HG03442 (cell line): ENCODE data around the gene STON2.

Experiments
- ATAC-seq: cut with Tn5 transposase; IDR thresholded peaks from one replicate; pipeline ENCODE4 v1.9.1; 2021; ENCODE audit warnings: mild to moderate bottlenecking, moderate library complexity; ENCODE audit not compliant: unreplicated experiment

The STON2 gene

GRCh38 chr14:81340201-81340600 lies 59.9 kb downstream of the STON2 start:
- no peak for ATAC-seq

- ATAC-seq = no peak
These were observed 63.1 kb downstream of the STON2 start for GRCh38 chr14:81337073-81337472.

- ATAC-seq = no peak
These were observed 64.1 kb downstream of the STON2 start for GRCh38 chr14:81336009-81336408.

DNA sequence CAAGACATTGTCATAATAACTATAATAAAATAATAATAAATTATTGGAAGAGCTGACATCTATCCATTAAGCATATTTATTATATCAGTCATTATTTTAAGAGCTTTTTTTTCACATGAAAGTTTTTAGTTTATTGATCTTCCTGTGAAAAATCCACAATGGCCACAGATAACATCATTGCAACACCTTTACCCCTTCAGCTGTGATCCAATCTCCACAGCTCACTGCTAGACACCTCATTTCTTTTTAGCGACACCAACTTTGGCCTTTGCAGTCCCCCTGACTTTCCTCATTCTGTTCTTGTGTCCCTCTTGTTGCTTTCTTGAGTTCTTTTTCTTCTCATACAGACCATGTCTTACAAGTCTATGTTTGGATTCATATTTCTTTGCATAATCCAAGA lies 67.4 kb downstream of the STON2 start:
- no peak for ATAC-seq

- ATAC-seq = no peak
These were observed 68.7 kb downstream of the STON2 start for GRCh38 chr14:81331229-81332021.

DNA sequence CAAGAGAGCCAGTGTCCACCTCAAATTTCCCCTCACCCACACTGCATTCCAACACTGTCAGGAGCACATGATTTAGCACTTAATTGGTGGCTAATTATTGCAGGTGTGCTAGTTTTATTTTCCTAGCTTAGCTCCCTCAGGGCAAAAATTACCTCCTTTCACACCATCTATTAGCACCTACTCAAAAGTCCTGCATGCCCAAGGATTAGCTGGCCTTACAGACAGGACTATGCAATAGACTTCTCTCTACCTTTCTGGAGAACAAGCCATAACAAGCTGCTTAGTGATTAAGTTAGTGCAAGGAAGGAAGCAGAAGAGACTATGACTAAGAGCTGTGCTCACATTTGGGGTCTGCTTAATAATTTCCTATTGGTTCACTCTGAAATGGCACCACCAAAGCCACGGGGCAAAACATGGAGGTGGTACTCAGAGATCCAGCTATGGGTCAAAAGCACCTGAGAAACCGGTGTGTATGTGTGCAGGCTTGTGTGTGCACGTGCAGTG lies 69.5 kb downstream of the STON2 start:
- no peak for ATAC-seq

- no peak for ATAC-seq
These were observed 70.3 kb downstream of the STON2 start for GRCh38 chr14:81329640-81330381.

- ATAC-seq = no peak
These were observed 73.7 kb downstream of the STON2 start for GRCh38 chr14:81326451-81326850.

DNA sequence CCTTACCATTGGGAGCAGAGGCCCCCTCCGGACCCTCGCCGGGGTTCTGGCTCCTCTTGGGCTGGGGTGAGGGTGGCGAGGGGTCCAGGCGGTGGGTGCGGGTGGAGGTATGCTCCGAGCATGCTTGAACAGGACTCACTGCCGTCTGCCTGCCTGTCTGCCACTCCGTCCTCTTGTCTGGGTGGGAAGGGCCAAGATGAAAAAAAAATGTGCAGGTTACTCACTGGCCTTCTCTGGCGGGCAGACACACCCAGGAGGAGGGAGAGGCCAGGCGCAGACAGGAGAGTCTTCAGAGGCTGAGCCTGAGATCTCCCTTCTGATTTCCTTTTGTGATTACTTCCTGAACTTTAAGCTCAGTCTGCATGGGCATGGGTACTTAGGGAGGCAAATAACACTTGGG lies 76.1 kb downstream of the STON2 start:
- no peak for ATAC-seq

DNA sequence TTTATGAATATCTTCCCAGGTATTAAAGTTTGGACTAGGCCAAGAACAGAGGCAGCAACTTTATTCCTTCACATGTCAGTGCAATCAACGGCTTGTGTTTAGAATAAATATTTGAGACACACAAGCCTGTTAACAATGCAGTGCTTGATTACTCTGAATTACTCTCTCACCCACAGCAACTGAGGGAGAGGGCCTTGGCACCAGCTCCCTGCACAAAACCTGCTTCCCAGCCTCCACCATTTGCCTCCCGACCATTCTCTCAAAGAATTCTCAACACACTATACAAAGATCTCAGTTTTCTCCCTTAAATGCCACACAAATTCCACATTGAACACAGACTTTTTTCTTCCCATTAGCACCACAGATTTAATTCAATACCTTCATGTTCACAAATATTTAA lies 77.0 kb downstream of the STON2 start:
- ATAC-seq = no peak

DNA sequence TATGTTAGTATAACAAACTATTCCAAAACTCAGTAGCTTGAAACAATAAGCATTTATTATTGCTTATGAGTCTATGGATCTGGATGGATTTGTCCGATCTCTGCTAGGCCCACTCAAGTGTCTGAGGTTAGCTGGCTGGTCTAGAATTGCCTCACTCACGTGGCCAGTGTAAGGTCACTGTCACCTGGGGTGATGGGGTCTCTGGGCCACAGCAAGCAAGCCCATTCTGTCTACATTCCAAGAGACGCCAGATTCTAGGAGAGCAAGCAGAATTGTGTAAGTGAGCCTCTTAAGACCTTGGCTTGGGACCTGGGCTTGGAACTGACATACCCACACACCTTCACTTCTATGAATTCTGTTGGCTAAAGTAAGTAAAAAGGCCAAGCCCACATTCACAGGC lies 80.2 kb downstream of the STON2 start:
- ATAC-seq = no peak

GRCh38 chr14:81319314-81319713 lies 80.8 kb downstream of the STON2 start:
- ATAC-seq = no peak

DNA sequence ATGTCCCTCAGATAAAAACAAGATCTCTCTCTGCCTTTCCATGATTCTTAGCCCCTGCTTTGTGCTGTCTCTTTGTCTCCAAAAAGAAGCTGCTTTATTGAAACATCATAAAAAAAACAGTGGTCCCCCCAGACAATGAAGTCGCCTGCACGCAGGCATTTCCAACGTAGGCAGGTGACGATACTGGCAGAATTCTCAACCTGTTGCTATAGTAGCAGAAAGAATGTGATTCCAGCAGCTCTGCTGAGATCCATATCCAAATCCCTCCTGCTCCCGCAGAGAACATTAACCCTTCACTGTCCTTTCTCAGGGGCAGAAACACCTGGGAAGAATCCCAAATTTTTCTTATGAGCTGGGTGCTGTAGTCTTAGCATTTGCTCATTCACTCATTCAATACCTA lies 84.8 kb downstream of the STON2 start:
- no peak for ATAC-seq

DNA sequence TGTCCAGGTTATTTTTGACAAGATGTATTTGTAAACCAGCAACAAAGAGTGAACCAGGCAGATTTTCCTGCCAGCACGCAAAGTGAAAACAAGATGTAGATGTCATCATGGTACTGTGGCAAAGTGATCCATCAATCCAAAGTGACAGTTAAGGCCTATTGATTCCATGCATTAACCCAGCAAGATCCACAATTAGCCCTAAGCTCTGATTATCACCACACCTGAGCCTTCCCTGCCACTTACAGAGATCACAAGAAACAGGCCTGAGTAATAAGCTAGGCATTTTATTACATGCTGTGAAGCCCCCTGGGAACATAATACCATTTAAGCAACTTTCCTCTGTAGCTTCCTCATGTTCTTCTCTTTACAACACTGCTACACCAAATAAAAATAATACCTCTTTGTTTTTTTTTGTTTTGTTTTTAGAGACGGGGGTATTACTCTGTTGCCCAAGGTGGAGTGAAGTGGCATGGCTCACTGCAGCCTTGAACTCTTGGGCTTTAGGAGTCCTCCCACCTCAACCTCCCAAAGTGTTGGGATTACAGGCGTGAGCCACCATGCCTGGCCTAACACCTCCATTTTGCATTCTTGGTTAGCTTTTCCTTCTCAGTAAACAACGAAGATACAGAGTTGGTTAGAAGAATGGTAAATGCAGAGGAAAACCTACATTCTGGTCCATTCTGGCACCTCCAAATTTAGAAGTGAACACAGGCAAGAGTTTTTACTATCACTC lies 85.5 kb downstream of the STON2 start:
- ATAC-seq = no peak

DNA sequence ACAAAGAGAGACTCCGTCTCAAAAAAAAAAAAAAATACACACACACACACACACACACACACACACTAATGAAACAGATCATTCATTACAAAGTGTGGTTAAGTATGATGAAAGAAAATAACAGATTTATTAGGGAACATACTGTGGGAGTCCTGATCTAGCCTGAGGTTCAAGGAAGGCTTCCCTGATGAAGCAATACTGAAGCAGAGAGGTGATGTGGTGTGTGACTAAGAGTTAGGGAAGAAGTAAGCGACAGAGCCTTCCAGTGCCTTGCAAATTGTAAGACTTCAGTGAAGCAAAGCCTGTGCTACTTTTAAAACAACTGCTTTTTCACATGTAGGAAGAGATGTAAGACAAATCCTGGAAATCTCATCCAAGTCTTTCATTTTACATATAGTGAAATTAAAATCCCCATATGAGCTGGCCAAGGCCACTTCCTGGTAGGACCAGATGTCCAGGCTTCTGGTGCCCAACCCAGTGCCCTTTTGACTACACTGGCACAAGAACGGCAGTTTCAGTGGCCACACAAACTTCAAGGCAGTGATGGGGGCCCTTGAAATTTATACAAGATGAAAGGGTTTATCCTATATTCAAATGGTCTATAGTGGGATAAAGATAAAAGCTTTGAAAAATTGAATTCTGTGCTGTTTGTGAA lies 86.2 kb downstream of the STON2 start:
- ATAC-seq = no peak

GRCh38 chr14:81313200-81313599 lies 86.9 kb downstream of the STON2 start:
- ATAC-seq = no peak

GRCh38 chr14:81312289-81312876 lies 87.7 kb downstream of the STON2 start:
- no peak for ATAC-seq

DNA sequence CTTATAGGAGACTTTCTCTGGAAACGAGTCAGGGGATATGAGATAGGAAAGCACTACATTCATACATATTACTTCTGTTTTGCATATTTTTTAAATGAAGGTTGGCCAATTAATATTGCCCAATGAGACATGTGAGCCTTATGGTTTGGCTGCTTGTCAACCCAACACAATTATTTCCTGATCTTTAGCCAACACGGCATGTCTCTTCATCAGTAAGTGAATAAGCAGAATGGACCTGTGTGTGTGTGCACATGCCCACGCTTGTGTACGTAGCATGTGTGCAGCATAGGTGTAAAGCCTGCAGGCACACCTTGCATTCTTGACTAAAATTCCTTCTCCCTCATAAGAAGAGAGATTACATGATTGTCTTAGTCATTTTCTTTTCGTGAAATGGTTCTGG lies 88.3 kb downstream of the STON2 start:
- ATAC-seq = no peak

DNA sequence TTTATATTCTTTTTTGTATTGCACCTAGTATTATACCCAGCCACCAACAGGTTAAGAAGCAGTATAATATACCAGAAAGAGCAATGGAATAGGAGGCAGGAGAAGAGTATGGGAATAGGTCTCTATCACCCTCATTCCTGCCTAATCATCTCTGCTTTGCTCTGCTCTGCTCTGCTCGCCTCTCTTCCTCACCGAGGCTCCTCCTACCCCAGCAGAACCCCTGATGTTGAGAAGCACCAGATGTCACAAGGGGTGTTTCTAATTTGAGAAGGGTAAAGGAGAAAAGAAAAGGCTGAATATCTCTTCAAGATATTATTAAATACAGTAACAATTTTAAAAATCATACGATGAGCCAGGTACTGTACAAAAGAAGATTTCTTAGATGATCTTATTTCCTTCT lies 89.0 kb downstream of the STON2 start:
- ATAC-seq = no peak

- ATAC-seq = no peak
These were observed 89.5 kb downstream of the STON2 start for GRCh38 chr14:81310606-81311005.

DNA sequence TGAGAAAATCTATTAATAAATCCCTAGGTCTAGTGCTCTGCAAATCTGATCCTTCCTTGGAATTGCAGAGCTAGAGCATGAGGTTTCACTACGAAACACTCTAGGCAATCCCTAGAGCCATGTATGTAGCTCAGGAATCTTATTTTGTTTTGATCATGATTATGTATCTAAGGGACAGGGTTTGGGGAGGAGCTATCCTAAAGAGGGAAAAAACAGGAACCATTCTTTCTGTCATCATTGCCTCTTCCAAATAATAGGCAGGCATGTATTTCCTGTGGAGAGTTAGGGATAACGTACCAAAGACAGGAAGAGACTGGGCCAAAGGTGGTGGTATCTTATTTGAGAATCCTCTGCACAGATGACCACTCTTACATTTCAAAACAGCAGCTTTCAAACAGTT lies 90.6 kb downstream of the STON2 start:
- ATAC-seq = no peak
